GM23338 (cell line): Measurements from ENCODE around the gene PRG2. TPM values are rescaled to one million over a fixed set of nuclear protein-coding genes. Genes with fewer than 3 reads are reported as not detected.

Experiments used
- ATAC-seq: fragments of 200-7000 bp; cut with Tn5 transposase; 3 replicates; pipeline ENCODE4 v1.9.1; 2020
- DNase-seq: peaks from one replicate; pipeline ENCODE4 v3.0.0-alpha.2; 2015; ENCODE audit warnings: low spot score
- H2AFZ ChIP-seq: fragments of 200-600 bp; sonication (generic); 2 replicates; pipeline ENCODE4 v1.8.0; 2016; ENCODE audit warnings: antibody characterized with exemption, mild to moderate bottlenecking, moderate library complexity
- H3F3A ChIP-seq: fragments of 200-600 bp; sonication (generic); replicated peaks from 2 replicates; pipeline ENCODE4 v1.8.0; 2017; ENCODE audit warnings: antibody characterized with exemption, mixed run types, low read depth
- H3K27ac ChIP-seq: fragments of 200-600 bp; sonication (generic); 2 replicates; pipeline ENCODE4 v1.6.1; 2016; ENCODE audit warnings: low read depth
- H3K27me3 ChIP-seq: fragments of 200-600 bp; sonication (generic); 2 replicates; pipeline ENCODE4 v1.8.0; 2016; ENCODE audit warnings: mild to moderate bottlenecking, mixed run types, moderate library complexity; ENCODE audit not compliant: insufficient read depth
- H3K36me3 ChIP-seq: fragments of 200-600 bp; sonication (generic); 2 replicates; pipeline ENCODE4 v1.8.0; 2016; ENCODE audit warnings: mild to moderate bottlenecking; ENCODE audit not compliant: insufficient read depth
- H3K4me1 ChIP-seq: fragments of 200-600 bp; sonication (generic); 2 replicates; pipeline ENCODE4 v1.8.0; 2016; ENCODE audit warnings: mild to moderate bottlenecking, moderate library complexity; ENCODE audit not compliant: insufficient read depth
- H3K4me2 ChIP-seq: fragments of 200-600 bp; sonication (generic); 2 replicates; pipeline ENCODE4 v1.7.1; 2017; ENCODE audit warnings: mixed run types
- H3K4me3 ChIP-seq: fragments of 200-600 bp; sonication (generic); 2 replicates; pipeline ENCODE4 v1.6.1; 2016; ENCODE audit warnings: mixed run types
- H3K79me2 ChIP-seq: fragments of 200-600 bp; sonication (generic); replicated peaks from 2 replicates; pipeline ENCODE4 v1.8.0; 2017; ENCODE audit warnings: mild to moderate bottlenecking; ENCODE audit not compliant: insufficient read depth
- H3K9me2 ChIP-seq: fragments of 200-600 bp; sonication (generic); 2 replicates; pipeline ENCODE4 v1.8.0; 2017; ENCODE audit not compliant: insufficient read depth
- H4K20me1 ChIP-seq: fragments of 200-600 bp; sonication (generic); replicated peaks from 2 replicates; pipeline ENCODE4 v1.8.0; 2017; ENCODE audit warnings: mild to moderate bottlenecking; ENCODE audit not compliant: insufficient read depth
- H3K27ac Mint-ChIP-seq: 2 replicates; pipeline ENCODE4 v1.8.0; 2020; ENCODE audit warnings: inconsistent platforms, mild to moderate bottlenecking, moderate library complexity, mixed read lengths
- H3K27me3 Mint-ChIP-seq: 3 replicates; pipeline ENCODE4 v1.8.0; 2022; ENCODE audit warnings: low read depth, mild to moderate bottlenecking, moderate library complexity, mixed read lengths, inconsistent platforms; ENCODE audit not compliant: insufficient read depth, poor library complexity
- H3K36me3 Mint-ChIP-seq: 3 replicates; pipeline ENCODE4 v1.8.0; 2021; ENCODE audit warnings: low read depth, mild to moderate bottlenecking, inconsistent platforms, moderate library complexity, mixed read lengths
- H3K4me1 Mint-ChIP-seq: 3 replicates; pipeline ENCODE4 v1.8.0; 2020; ENCODE audit warnings: mild to moderate bottlenecking, inconsistent platforms, mixed read lengths
- H3K4me3 Mint-ChIP-seq: 3 replicates; pipeline ENCODE4 v1.8.0; 2021; ENCODE audit warnings: moderate library complexity, mild to moderate bottlenecking, inconsistent platforms, mixed read lengths
- H3K9me3 Mint-ChIP-seq: 3 replicates; pipeline ENCODE4 v1.8.0; 2020; ENCODE audit warnings: moderate library complexity, mild to moderate bottlenecking, inconsistent platforms, mixed read lengths
- CREB1 ChIP-seq: fragments of 250-450 bp; sonication (Bioruptor Pico); IDR thresholded peaks from 2 replicates; pipeline ENCODE4 v1.5.0; 2020; ENCODE audit warnings: low read depth, mild to moderate bottlenecking, moderate library complexity
- CTCF ChIP-seq, 2 experiments: fragments of 200-600 bp in 1 of 2; sonication (generic) in 1 of 2; conservative IDR thresholded peaks; 2 replicates each; pipeline versions ENCODE4 v1.5.1 to v1.6.1; 2016 to 2017; ENCODE audit warnings: antibody characterized with exemption in 2 of 2, low read depth in 2 of 2, mild to moderate bottlenecking in 2 of 2, moderate library complexity in 1 of 2
- ETS1 ChIP-seq: IDR thresholded peaks from 2 replicates; pipeline ENCODE4 v1.6.1; 2016; ENCODE audit warnings: antibody characterized with exemption
- EZH2 ChIP-seq: fragments of 200-600 bp; sonication (generic); IDR thresholded peaks from one replicate; pipeline ENCODE4 v1.8.0; 2017; ENCODE audit warnings: antibody characterized with exemption, mild to moderate bottlenecking, low read depth; ENCODE audit not compliant: unreplicated experiment
- EZH2phosphoT487 ChIP-seq: fragments of 200-600 bp; sonication (generic); IDR thresholded peaks from one replicate; pipeline ENCODE4 v1.8.1; 2018; ENCODE audit warnings: antibody characterized with exemption; ENCODE audit not compliant: unreplicated experiment
- JUNB ChIP-seq: IDR thresholded peaks from one replicate; pipeline ENCODE4 v1.6.1; 2016; ENCODE audit warnings: antibody characterized with exemption; ENCODE audit not compliant: unreplicated experiment
- NANOG ChIP-seq: IDR thresholded peaks from 2 replicates; pipeline ENCODE4 v1.6.1; 2016; ENCODE audit warnings: antibody characterized with exemption, borderline replicate concordance
- POLR2AphosphoS5 ChIP-seq: IDR thresholded peaks from 2 replicates; pipeline ENCODE4 v1.6.1; 2016; ENCODE audit warnings: antibody characterized with exemption, low read depth
- STAT1 ChIP-seq: IDR thresholded peaks from one replicate; pipeline ENCODE4 v1.6.1; 2016; ENCODE audit warnings: antibody characterized with exemption; ENCODE audit not compliant: unreplicated experiment
- ZNF114 ChIP-seq: fragments of 250-450 bp; sonication (Bioruptor Pico); IDR thresholded peaks from 2 replicates; pipeline ENCODE4 v1.5.0; 2020; ENCODE audit warnings: mild to moderate bottlenecking, moderate library complexity
- ZNF331 ChIP-seq: fragments of 250-450 bp; sonication (Bioruptor Pico); IDR thresholded peaks from 2 replicates; pipeline ENCODE4 v1.5.0; 2020; ENCODE audit warnings: low read depth, mild to moderate bottlenecking, moderate library complexity
- ZNF462 ChIP-seq: fragments of 250-450 bp; sonication (Bioruptor Pico); IDR thresholded peaks from 2 replicates; pipeline ENCODE4 v1.5.0; 2020; ENCODE audit warnings: mild to moderate bottlenecking, moderate library complexity
- polyA plus RNA-seq: library from polyadenylated mRNA; unstranded; fragments of >200 nt; fragmentation: Nextera tagmentation; extraction: Ambion mirVana; gene quantifications from 2 replicates; pipeline ENCODE4 v1.2.1, GENCODE V29; 2016
- total RNA-seq: library from RNA; depleted of rRNA; stranded (reverse); fragments of >200 nt; shearing (Covaris generic); gene quantifications from 2 replicates; pipeline ENCODE4 v1.2.3, GENCODE V29; 2014
- TF ChIP-seq, protein P1 (sequence below): IDR thresholded peaks from one replicate; pipeline ENCODE4 v1.6.1; 2018; ENCODE audit warnings: antibody characterized with exemption; ENCODE audit not compliant: unreplicated experiment

The PRG2 gene
- total and polyA plus RNA-seq, 2 experiments from 2014 or later = not detected

DNA sequence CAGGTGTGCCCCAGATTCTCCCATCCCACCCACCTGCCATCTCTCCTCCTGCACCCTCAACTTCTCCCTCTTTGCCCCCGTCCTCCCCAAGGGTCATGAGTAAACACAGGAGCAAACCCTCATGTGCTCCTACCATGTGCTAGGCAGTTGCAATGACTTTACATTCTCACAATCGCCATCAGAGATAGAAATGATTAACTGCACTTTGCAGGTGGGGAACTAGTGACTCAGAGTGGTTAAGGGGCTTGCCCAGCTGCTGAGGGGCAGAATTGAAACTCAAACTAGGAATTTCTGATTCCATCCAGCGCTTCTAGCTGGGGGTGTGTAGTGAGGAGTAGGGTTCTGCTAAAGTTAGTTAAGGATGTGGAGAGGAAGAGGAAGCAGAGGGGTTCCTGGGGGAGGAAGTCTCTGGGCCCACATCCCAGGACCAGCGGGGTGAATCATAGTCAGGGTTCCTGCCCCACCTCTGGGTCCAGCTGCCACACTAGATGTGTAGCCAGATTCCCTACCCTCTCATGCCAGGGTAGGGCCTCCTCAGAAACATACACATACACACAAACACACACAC, 16.0 kb upstream of the PRG2 start:
- Histone ChIP-seq H3K79me2 (no peaks in the 10 kb centered on the region), H3K4me3 (no peak overlapping the region), H3K36me3 (peaks cover 12% of the 10 kb centered on the region), H3K4me2 (no peak overlapping the region), H3K9me2 (no peaks in the 10 kb centered on the region), H2AFZ (no peak overlapping the region), H4K20me1 (peaks cover 4% of the 10 kb centered on the region), H3K27me3 (no peaks in the 10 kb centered on the region), H3K27ac (no peak overlapping the region), H3F3A (no peaks in the 10 kb centered on the region), H3K4me1 (no peaks in the 10 kb centered on the region)
- TF ChIP-seq, protein P1, sequence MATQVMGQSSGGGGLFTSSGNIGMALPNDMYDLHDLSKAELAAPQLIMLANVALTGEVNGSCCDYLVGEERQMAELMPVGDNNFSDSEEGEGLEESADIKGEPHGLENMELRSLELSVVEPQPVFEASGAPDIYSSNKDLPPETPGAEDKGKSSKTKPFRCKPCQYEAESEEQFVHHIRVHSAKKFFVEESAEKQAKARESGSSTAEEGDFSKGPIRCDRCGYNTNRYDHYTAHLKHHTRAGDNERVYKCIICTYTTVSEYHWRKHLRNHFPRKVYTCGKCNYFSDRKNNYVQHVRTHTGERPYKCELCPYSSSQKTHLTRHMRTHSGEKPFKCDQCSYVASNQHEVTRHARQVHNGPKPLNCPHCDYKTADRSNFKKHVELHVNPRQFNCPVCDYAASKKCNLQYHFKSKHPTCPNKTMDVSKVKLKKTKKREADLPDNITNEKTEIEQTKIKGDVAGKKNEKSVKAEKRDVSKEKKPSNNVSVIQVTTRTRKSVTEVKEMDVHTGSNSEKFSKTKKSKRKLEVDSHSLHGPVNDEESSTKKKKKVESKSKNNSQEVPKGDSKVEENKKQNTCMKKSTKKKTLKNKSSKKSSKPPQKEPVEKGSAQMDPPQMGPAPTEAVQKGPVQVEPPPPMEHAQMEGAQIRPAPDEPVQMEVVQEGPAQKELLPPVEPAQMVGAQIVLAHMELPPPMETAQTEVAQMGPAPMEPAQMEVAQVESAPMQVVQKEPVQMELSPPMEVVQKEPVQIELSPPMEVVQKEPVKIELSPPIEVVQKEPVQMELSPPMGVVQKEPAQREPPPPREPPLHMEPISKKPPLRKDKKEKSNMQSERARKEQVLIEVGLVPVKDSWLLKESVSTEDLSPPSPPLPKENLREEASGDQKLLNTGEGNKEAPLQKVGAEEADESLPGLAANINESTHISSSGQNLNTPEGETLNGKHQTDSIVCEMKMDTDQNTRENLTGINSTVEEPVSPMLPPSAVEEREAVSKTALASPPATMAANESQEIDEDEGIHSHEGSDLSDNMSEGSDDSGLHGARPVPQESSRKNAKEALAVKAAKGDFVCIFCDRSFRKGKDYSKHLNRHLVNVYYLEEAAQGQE = no peak
- TF ChIP-seq ZNF331 (CRISPR knock-in tag) (no peak), ZNF462 (no peak), JUNB (no peak), STAT1 (no peak), ZNF114 (no peak), EZH2 (no peak), CREB1 (CRISPR knock-in tag) (no peak), CTCF (conservative IDR thresholded peaks at IDR 0.05; ENCODE audit: low read depth in 2 of 2) (no peak), ETS1 (no peak), POLR2AphosphoS5 (no peak), EZH2phosphoT487 (no peak), NANOG (no peak)
- Mint-ChIP-seq H3K27me3 (peaks cover 8% of the 10 kb centered on the region), H3K27ac (no peak overlapping the region; the same call in 1 of the 2 replicates), H3K36me3 (peaks cover 38% of the 10 kb centered on the region), H3K4me1 (no peaks in the 10 kb centered on the region), H3K4me3 (no peak overlapping the region), H3K9me3 (no peaks in the 10 kb centered on the region)
- no peak for ATAC-seq
- DNase-seq = no peak
